Measurements from ENCODE around the gene INSIG1. TPM values are rescaled to one million over a fixed set of nuclear protein-coding genes. Genes with fewer than 3 reads are reported as not detected.

Gene INSIG1
- total and polyA plus RNA-seq, 10 donors, result 15.8 to 61.8 (median 27.7) TPM

- no peak for DNase-seq
- 73 to 86% (median 82%) methylated on average over 13 of the region's 13 CpGs for WGBS, 5 donors
- intact Hi-C loops (cut with DNase I; ENCODE audit: low total_unique reads), result no loop called here
Measured at GRCh38 chr7:155327590-155328320, 30.1 kb downstream of the INSIG1 start.

GRCh38 chr7:155329225-155329624 lies 31.5 kb downstream of the INSIG1 start:
- intact Hi-C loops (cut with DNase I; ENCODE audit: low total_unique reads), result no loop called here

More at GRCh38 chr7:155327590-155328320, 30.1 kb downstream of the INSIG1 start:
- Histone ChIP-seq H3K27ac (no peak overlapping the region), H3K9me3 (peaks cover 0 to 17% (median 4%) of the 10 kb centered on the region in 8 donors), H3K4me1 (no peaks in the 10 kb centered on the region), H3K27me3 (replicated peaks in 1 of 7) (peaks cover 0 to 39% (median 0%) of the 10 kb centered on the region in 7 donors), H3K4me3 (no peak overlapping the region), H3K36me3 (no peaks in the 10 kb centered on the region)
- no peak for TF ChIP-seq CTCF (IDR thresholded peaks at IDR 0.05 in 8 of 11, conservative IDR thresholded peaks at IDR 0.05 in 3 of 11)
- TF ChIP-seq POLR2AphosphoS5 (IDR thresholded peaks at IDR 0.05), result no peak

GRCh38 chr7:155331396-155331795 lies 33.7 kb downstream of the INSIG1 start:
- no peak for DNase-seq
- no peak overlapping the region for H3K27ac ChIP-seq
- no peaks in the 10 kb centered on the region for H3K4me1 ChIP-seq
- H3K27me3 ChIP-seq (replicated peaks in 1 of 7), result peaks cover 0 to 30% (median 0%) of the 10 kb centered on the region in 7 donors
- H3K36me3 ChIP-seq, result no peaks in the 10 kb centered on the region
- intact Hi-C loops (cut with DNase I; ENCODE audit: low total_unique reads), result no loop called here
- WGBS, 5 donors, result 55 to 71% (median 68%) methylated on average over 4 of the region's 4 CpGs
- TF ChIP-seq POLR2A (IDR thresholded peaks at IDR 0.05), result no peak
- TF ChIP-seq CTCF (IDR thresholded peaks at IDR 0.05 in 8 of 11, conservative IDR thresholded peaks at IDR 0.05 in 3 of 11), result no peak
- no peak for TF ChIP-seq POLR2AphosphoS5 (IDR thresholded peaks at IDR 0.05)
- no peak overlapping the region for H3K4me3 ChIP-seq
- H3K9me3 ChIP-seq, result no peaks in the 10 kb centered on the region

More at GRCh38 chr7:155329225-155329624, 31.5 kb downstream of the INSIG1 start:
- H3K4me3 ChIP-seq, result no peak overlapping the region
- no peak for DNase-seq
- H3K36me3 ChIP-seq, result no peaks in the 10 kb centered on the region
- peaks cover 0 to 2% (median 0%) of the 10 kb centered on the region in 8 donors for H3K9me3 ChIP-seq
- no peaks in the 10 kb centered on the region for H3K4me1 ChIP-seq
- no peak overlapping the region for H3K27ac ChIP-seq
- TF ChIP-seq POLR2AphosphoS5 (IDR thresholded peaks at IDR 0.05), result no peak
- TF ChIP-seq POLR2A (IDR thresholded peaks at IDR 0.05), result no peak
- TF ChIP-seq CTCF (IDR thresholded peaks at IDR 0.05 in 8 of 11, conservative IDR thresholded peaks at IDR 0.05 in 3 of 11), result no peak
- H3K27me3 ChIP-seq (replicated peaks in 1 of 7), result peaks cover 0 to 39% (median 0%) of the 10 kb centered on the region in 7 donors
- WGBS, 5 donors, result no CpG with 5 or more reads among the region's 5 CpGs

- intact Hi-C loops (cut with DNase I; ENCODE audit: low total_unique reads), result no loop called here
- peaks cover 0 to 27% (median 0%) of the 10 kb centered on the region in 7 donors for H3K27me3 ChIP-seq (replicated peaks in 1 of 7)
- H3K4me3 ChIP-seq, result no peak overlapping the region
- TF ChIP-seq CTCF (IDR thresholded peaks at IDR 0.05 in 8 of 11, conservative IDR thresholded peaks at IDR 0.05 in 3 of 11), result no peak
- TF ChIP-seq POLR2AphosphoS5 (IDR thresholded peaks at IDR 0.05), result no peak
- TF ChIP-seq POLR2A (IDR thresholded peaks at IDR 0.05), result no peak
- 78 to 84% (median 81%) methylated on average over 23 of the region's 23 CpGs for WGBS, 5 donors
- H3K9me3 ChIP-seq, result no peaks in the 10 kb centered on the region
- no peak overlapping the region for H3K27ac ChIP-seq
- peaks cover 0 to 3% (median 0%) of the 10 kb centered on the region in 6 donors for H3K4me1 ChIP-seq
- no peaks in the 10 kb centered on the region for H3K36me3 ChIP-seq
- DNase-seq, result no peak
Measured at GRCh38 chr7:155333346-155334234, 35.9 kb downstream of the INSIG1 start.
